Measurements from ENCODE around the gene PREB. TPM values are rescaled to one million over a fixed set of nuclear protein-coding genes. Genes with fewer than 3 reads are reported as not detected.
A peak's percentile ranks its signal among the peaks of the same experiment; 100 is the strongest.

PREB gene
- total and polyA plus RNA-seq, 2 donors (not counting 3 experiments of a cell fraction or from before 2014, with no cell fraction given) = 47.2 to 73.3 TPM

DNA sequence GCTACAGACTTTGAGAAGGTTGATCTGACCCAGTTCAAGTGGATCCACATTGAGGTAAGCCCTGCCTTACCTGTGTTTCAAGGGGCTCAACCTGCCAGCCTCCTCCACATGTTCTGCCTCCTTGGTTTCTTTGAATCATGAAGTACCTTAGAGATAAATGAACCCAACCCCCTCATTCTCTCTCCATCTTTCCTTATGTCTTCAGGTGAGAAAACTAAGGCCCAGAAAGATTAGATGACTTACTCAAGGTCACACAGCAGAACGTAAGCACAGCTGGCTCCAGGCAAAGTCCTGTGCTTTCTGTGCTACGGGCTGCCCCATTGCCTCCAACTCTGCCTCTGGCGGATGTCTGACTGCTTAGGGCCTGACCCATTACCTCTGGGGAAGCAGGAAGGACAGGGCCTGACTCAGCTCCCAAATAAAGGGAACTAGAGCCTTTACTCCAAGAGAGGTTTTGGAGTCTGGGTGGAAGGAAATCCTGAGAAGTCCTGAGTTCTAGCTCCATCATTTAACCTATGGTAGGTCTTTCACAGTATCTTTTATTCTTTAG, 37.6 kb downstream of the PREB start:
- H3K27me3 ChIP-seq (ENCODE audit: control insufficient read depth in 2 of 2, insufficient read depth in 2 of 2, low read length in 2 of 2) = no peaks in the 10 kb centered on the region
- dilution Hi-C loops (cut with MboI; ENCODE audit: extremely low pct_ligation_motif_present, low sequenced_read_pairs) (no loop called here), intact Hi-C loops (cut with micrococcal nuclease) (loop anchor here (2.0 to 5.0 kb wide), 3 partner anchors 75 to 260 kb away; partner anchors contain the start of genes ATRAID, GTF3C2 and SLC5A6)
- no peaks in the 10 kb centered on the region for H3K36me3 ChIP-seq (ENCODE audit: control insufficient read depth in 2 of 2, extremely low read depth in 1 of 2, insufficient read depth in 2 of 2, low read length in 2 of 2)
- H2AFZ ChIP-seq (ENCODE audit: low read depth, low read length) = peak overlapping the region; percentile 65
- no peak overlapping the region for H3K9ac ChIP-seq (replicated peaks; ENCODE audit: extremely low read depth, insufficient read depth, low read length)
- no peaks in the 10 kb centered on the region for H3K4me1 ChIP-seq (ENCODE audit: control insufficient read depth, extremely low read depth, insufficient read depth, low read length)
- no peak for TF ChIP-seq POLR2AphosphoS5 (IDR thresholded peaks at IDR 0.05; ENCODE audit: insufficient read depth, low read depth, low read length)
- no peak for TF ChIP-seq GATA2 (IDR thresholded peaks at IDR 0.05; ENCODE audit: insufficient read depth, insufficient read length, low read depth, low read length)
- no peak for TF ChIP-seq MYC (IDR thresholded peaks at IDR 0.05; ENCODE audit: low read depth, low read length)
- no peak for TF ChIP-seq MAX (IDR thresholded peaks at IDR 0.05; ENCODE audit: insufficient read depth, insufficient read length)
- no peak for TF ChIP-seq POLR2A (IDR thresholded peaks at IDR 0.05; ENCODE audit: low read depth, low read length)
- TF ChIP-seq EZH2 (IDR thresholded peaks at IDR 0.05; ENCODE audit: borderline replicate concordance, low read depth, low read length, severe bottlenecking) = no peak
- TF ChIP-seq FOS (IDR thresholded peaks at IDR 0.05; ENCODE audit: borderline replicate concordance, insufficient read depth, low read length) = no peak
- TF ChIP-seq CTCF (IDR thresholded peaks at IDR 0.05; ENCODE audit: extremely low read depth in 1 of 2, insufficient read depth in 1 of 2, low read depth in 1 of 2, low read length in 2 of 2) = no peak
- no peak for TF ChIP-seq JUN (IDR thresholded peaks at IDR 0.05; ENCODE audit: borderline replicate concordance, insufficient read depth, insufficient read length, low read depth)
- DNase-seq (ENCODE audit: low read depth, low spot score) = no peak
- FAIRE-seq = no peak
- H3K9me3 ChIP-seq (replicated peaks; ENCODE audit: control insufficient read depth, insufficient read depth, low read length) = no peaks in the 10 kb centered on the region
- H3K9me1 ChIP-seq (replicated peaks; ENCODE audit: control insufficient read depth, extremely low read depth, insufficient read depth, low read length) = no peaks in the 10 kb centered on the region
- H3K4me3 ChIP-seq (replicated peaks in 1 of 3; ENCODE audit: insufficient read depth in 1 of 3, low read depth in 1 of 3, low read length in 3 of 3) = no peak overlapping the region
- no peaks in the 10 kb centered on the region for H3K79me2 ChIP-seq (ENCODE audit: control insufficient read depth, insufficient read depth, low read length)
- CTCF ChIA-PET = interaction anchor here (0.6 to 8.2 kb wide), 12 partner anchors 9 to 251 kb away, joined by 3 to 152 read pairs (median 4); no protein-coding TSS in a partner anchor
- POLR2A ChIA-PET = no interaction called here
- H3K27ac ChIP-seq (ENCODE audit: insufficient read depth, low read depth, low read length) = no peak overlapping the region
- H4K20me1 ChIP-seq (replicated peaks; ENCODE audit: control insufficient read depth, extremely low read depth, insufficient read depth, low read length) = no peaks in the 10 kb centered on the region
- no TSS peak for BruUV-seq (replicated peaks)
- H3K4me2 ChIP-seq (ENCODE audit: insufficient read depth, low read length) = no peak overlapping the region
